Measurements from ENCODE around the gene DHFR2.

DNA sequence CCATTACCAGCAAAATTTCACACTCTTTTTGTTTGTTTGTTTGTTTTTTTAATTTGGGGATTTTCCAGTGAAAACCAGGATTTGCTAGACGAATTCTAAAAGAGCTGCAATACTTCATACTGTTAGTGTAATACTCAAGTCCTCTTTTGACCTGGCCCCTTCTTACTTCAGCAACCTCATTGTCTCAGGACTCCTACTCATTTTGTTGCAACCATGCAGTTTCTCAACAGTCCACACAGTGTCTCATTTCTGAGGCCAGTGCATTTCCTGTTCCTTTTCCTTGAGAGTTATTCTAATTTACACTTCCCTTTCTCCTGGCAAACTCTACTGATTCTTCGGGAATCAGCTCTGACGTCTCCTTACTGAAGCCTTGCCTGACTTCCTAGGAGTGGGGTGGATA is 35.7 kb upstream of the DHFR2 start:
- TF ChIP-seq, protein P1, sequence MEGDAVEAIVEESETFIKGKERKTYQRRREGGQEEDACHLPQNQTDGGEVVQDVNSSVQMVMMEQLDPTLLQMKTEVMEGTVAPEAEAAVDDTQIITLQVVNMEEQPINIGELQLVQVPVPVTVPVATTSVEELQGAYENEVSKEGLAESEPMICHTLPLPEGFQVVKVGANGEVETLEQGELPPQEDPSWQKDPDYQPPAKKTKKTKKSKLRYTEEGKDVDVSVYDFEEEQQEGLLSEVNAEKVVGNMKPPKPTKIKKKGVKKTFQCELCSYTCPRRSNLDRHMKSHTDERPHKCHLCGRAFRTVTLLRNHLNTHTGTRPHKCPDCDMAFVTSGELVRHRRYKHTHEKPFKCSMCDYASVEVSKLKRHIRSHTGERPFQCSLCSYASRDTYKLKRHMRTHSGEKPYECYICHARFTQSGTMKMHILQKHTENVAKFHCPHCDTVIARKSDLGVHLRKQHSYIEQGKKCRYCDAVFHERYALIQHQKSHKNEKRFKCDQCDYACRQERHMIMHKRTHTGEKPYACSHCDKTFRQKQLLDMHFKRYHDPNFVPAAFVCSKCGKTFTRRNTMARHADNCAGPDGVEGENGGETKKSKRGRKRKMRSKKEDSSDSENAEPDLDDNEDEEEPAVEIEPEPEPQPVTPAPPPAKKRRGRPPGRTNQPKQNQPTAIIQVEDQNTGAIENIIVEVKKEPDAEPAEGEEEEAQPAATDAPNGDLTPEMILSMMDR (conservative IDR thresholded peaks at IDR 0.05; ENCODE audit: low read depth, low read length) = peak; percentile 28; the same call in 1 of the 2 replicates
- TF ChIP-seq EZH2 (IDR thresholded peaks at IDR 0.05; ENCODE audit: borderline replicate concordance, low read depth, low read length, poor library complexity, severe bottlenecking) = no peak
